Tibial artery (tissue), 4 donors: ENCODE measurements around the gene LENEP.

Experiments used
- DNase-seq, 2 donors: peaks; one replicate each; pipeline ENCODE4 v3.0.0-alpha.2; 2019
- H3K27ac ChIP-seq, 2 donors: fragments of 200-600 bp; sonication (generic) in 1 of 2; 1 replicate in 1 of 2; 2 replicates in 1 of 2; pipeline ENCODE4 v1.5.1; 2018 to 2019; ENCODE audit warnings: mild to moderate bottlenecking in 1 of 2
- H3K27me3 ChIP-seq, 2 donors: fragments of 200-600 bp; sonication (generic) in 1 of 2; one replicate each; pipeline versions ENCODE4 v1.5.1 to v1.6.0; 2016 to 2019
- H3K36me3 ChIP-seq, 3 donors: fragments of 200-600 bp; sonication (generic) in 2 of 3; one replicate each; pipeline ENCODE4 v1.5.1; 2016 to 2019; ENCODE audit warnings: mild to moderate bottlenecking in 2 of 3
- H3K4me1 ChIP-seq, 4 donors: fragments of 200-600 bp; sonication (generic) in 2 of 4; 1 replicate in 3 of 4; 2 replicates in 1 of 4; pipeline ENCODE4 v1.5.1; 2016 to 2019
- H3K4me3 ChIP-seq, 2 donors: fragments of 200-600 bp; sonication (generic) in 1 of 2; 1 replicate in 1 of 2; 2 replicates in 1 of 2; pipeline ENCODE4 v1.5.1; 2018 to 2019; ENCODE audit warnings: mild to moderate bottlenecking in 2 of 2
- H3K9me3 ChIP-seq, 3 donors: fragments of 200-600 bp; sonication (generic) in 1 of 3; one replicate each; pipeline ENCODE4 v1.5.1; 2016 to 2019
- CTCF ChIP-seq, 2 experiments: fragments of 200-600 bp in 1 of 2; fragments of 450-650 bp in 1 of 2; IDR thresholded peaks; one replicate each; pipeline ENCODE4 v1.5.1; 2017 to 2019; ENCODE audit warnings: antibody characterized with exemption in 2 of 2, mild to moderate bottlenecking in 1 of 2, moderate library complexity in 1 of 2
- intact Hi-C: fragments of 100-400 bp; cut with DNase I; formaldehyde crosslinking; loops from one replicate; pipeline ENCODE4 v1.15.0; 2023; ENCODE audit warnings: low total_unique reads

Gene LENEP

GRCh38 chr1:155039308-155039669 is 45.9 kb downstream of the LENEP start:
- DNase-seq = no peak
- TF ChIP-seq CTCF (IDR thresholded peaks at IDR 0.05) = no peak
- Histone ChIP-seq H3K4me3 (no peak overlapping the region), H3K36me3 (no peaks in the 10 kb centered on the region), H3K27me3 (peaks cover 0 to 3% of the 10 kb centered on the region in 2 donors), H3K27ac (no peak overlapping the region), H3K4me1 (no peaks in the 10 kb centered on the region), H3K9me3 (no peaks in the 10 kb centered on the region)
- intact Hi-C loops = no loop called here

GRCh38 chr1:155040358-155041093 is 47.1 kb downstream of the LENEP start:
- intact Hi-C loops = no loop called here
- no peaks in the 10 kb centered on the region for H3K9me3 ChIP-seq
- no peak for TF ChIP-seq CTCF (IDR thresholded peaks at IDR 0.05)
- H3K4me3 ChIP-seq = no peak overlapping the region
- peaks cover 0 to 10% (median 2%) of the 10 kb centered on the region in 4 donors for H3K4me1 ChIP-seq
- H3K27ac ChIP-seq = no peak overlapping the region
- H3K27me3 ChIP-seq = peaks cover 0 to 3% of the 10 kb centered on the region in 2 donors
- no peaks in the 10 kb centered on the region for H3K36me3 ChIP-seq
- DNase-seq = no peak

GRCh38 chr1:155042789-155043188 is 49.4 kb downstream of the LENEP start:
- no peak for TF ChIP-seq CTCF (IDR thresholded peaks at IDR 0.05)
- Histone ChIP-seq H3K27me3 (peaks cover 0 to 3% of the 10 kb centered on the region in 2 donors), H3K36me3 (no peaks in the 10 kb centered on the region), H3K4me1 (peaks cover 0 to 10% (median 2%) of the 10 kb centered on the region in 4 donors), H3K27ac (no peak overlapping the region), H3K9me3 (no peaks in the 10 kb centered on the region), H3K4me3 (no peak overlapping the region)
- intact Hi-C loops = no loop called here
- no peak for DNase-seq

GRCh38 chr1:155043301-155043702 is 49.9 kb downstream of the LENEP start:
- TF ChIP-seq CTCF (IDR thresholded peaks at IDR 0.05) = no peak
- Histone ChIP-seq H3K27me3 (peaks cover 0 to 3% of the 10 kb centered on the region in 2 donors), H3K4me3 (no peak overlapping the region), H3K27ac (no peak overlapping the region), H3K36me3 (no peaks in the 10 kb centered on the region), H3K9me3 (no peaks in the 10 kb centered on the region), H3K4me1 (peaks cover 0 to 10% (median 2%) of the 10 kb centered on the region in 4 donors)
- intact Hi-C loops = no loop called here
- no peak for DNase-seq

- TF ChIP-seq CTCF (IDR thresholded peaks at IDR 0.05) = no peak
- Histone ChIP-seq H3K4me3 (no peak overlapping the region), H3K27me3 (peaks cover 0 to 3% of the 10 kb centered on the region in 2 donors), H3K4me1 (peaks cover 0 to 12% (median 2%) of the 10 kb centered on the region in 4 donors), H3K27ac (no peak overlapping the region), H3K9me3 (no peaks in the 10 kb centered on the region), H3K36me3 (no peaks in the 10 kb centered on the region)
- intact Hi-C loops = no loop called here
- DNase-seq = no peak
Measured at GRCh38 chr1:155043793-155044192, 50.4 kb downstream of the LENEP start.
